HG03066 (cell line): ENCODE measurements around the gene CEP85.
"Not testable (repeated sequence)": the region's sequence is repeated elsewhere in the genome, so short reads cannot be mapped to it uniquely, and the experiment has no call there.

Source experiments
- ATAC-seq: cut with Tn5 transposase; IDR thresholded peaks from one replicate; pipeline ENCODE4 v1.9.1; 2021; ENCODE audit warnings: low read depth; ENCODE audit not compliant: unreplicated experiment

CEP85 gene

GRCh38 chr1:26289158-26290059 is 55.4 kb downstream of the CEP85 start:
- ATAC-seq, result no peak

DNA sequence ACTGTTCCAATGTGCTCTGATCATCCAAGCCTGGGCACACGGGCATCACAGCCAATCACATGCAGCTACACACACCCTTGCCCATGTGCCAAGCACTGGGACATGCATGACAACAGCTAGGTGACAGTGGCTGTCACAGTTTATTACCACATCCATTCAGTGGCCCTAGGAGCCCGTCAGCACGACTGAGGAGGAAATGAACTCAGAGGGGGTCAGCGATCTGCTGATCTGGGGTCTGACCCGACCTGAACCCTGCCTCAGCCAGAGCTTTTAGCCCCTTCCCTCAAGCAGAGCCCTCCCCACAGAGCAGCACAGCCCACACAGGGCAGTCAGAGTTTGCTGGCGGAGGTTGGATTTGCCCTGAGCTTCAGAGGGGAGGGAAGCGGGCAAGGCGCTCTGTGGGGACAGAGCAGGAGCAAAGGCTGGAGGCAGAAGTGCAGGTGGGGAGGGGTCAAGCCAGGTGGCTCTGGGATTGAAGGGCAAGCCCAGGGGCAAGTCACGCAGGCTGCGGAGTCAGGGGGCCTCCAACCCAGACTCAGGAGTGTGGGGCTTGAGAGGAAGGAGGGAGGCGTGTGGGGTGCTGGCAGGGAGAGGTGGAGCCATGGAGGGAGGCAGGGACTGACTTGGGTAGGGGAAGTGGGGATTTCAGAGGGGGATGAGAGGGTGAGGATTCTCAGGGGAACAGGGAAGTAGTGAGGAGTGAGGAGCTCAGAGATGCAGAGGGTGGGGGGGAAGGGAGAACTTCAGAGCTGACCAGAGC is 56.3 kb downstream of the CEP85 start:
- no peak for ATAC-seq

- no peak for ATAC-seq
Observed at GRCh38 chr1:26290882-26291261, 56.9 kb downstream of the CEP85 start.

DNA sequence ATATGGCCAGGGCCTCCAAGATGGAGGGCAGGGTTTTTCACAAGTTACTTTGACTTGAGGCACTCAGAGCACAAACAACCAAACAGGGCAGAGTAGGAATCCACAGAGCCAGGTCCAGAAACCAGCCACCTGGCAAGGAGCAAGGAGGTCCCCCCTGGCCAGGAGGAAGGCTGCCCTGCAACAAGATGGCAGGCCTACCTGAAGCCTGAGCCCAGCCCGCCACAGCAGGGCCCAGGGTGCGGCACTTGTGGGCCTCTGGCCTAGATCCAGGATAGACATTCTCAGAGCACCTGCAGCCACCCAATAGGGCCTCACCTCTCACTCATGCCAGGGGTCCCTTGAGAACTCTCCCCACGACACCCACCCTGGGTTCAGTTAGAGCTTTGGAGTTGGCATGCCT is 57.4 kb downstream of the CEP85 start:
- no peak for ATAC-seq

GRCh38 chr1:26291939-26292338 is 57.9 kb downstream of the CEP85 start:
- ATAC-seq, result no peak

GRCh38 chr1:26292735-26293134 is 58.7 kb downstream of the CEP85 start:
- ATAC-seq, result not testable (repeated sequence)

- no peak for ATAC-seq
Observed at GRCh38 chr1:26293911-26294463, 60.0 kb downstream of the CEP85 start.

- no peak for ATAC-seq
Observed at GRCh38 chr1:26295194-26296138, 61.5 kb downstream of the CEP85 start.

DNA sequence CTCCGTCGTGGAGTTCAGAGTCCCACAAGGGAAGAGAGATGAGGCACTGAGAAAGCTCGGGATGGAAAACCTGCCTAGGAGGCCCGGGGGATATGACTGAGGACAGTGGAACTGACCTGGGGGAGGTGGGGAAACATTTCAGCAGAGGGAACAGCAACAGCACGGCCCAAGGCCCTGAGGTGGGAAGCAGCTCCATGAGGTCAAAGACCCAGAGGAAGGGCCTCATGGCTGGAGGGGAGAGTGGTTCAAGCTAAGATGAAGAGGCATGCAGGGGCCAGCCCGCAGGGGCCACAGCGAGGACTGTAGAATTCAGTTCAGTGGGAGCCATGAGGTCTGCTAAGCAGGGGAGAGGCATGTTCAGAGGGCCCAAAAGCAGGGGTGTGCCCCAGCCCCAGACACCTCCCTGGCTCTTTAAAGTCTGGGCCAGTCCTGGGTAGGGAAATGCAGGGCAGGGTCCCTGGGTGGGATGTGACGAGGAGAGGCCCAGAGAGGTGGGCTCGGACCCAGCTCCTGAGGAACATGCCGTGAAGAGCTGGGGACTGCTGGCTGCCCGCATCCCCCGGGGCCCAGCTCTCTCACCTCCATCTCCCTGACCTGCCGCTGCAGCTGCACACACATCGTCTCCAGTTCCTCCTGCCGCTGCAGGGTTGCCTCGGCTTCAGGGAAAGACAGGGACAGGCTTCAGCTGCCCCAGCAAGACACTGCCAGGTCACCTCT is 62.5 kb downstream of the CEP85 start:
- ATAC-seq, result no peak

- ATAC-seq, result no peak
Observed at GRCh38 chr1:26297057-26297790, 63.2 kb downstream of the CEP85 start.

- ATAC-seq, result no peak
Observed at GRCh38 chr1:26297791-26298124, 63.8 kb downstream of the CEP85 start.

- no peak for ATAC-seq
Observed at GRCh38 chr1:26300578-26301275, 66.7 kb downstream of the CEP85 start.

- ATAC-seq, result no peak
Observed at GRCh38 chr1:26302733-26303405, 68.9 kb downstream of the CEP85 start.

DNA sequence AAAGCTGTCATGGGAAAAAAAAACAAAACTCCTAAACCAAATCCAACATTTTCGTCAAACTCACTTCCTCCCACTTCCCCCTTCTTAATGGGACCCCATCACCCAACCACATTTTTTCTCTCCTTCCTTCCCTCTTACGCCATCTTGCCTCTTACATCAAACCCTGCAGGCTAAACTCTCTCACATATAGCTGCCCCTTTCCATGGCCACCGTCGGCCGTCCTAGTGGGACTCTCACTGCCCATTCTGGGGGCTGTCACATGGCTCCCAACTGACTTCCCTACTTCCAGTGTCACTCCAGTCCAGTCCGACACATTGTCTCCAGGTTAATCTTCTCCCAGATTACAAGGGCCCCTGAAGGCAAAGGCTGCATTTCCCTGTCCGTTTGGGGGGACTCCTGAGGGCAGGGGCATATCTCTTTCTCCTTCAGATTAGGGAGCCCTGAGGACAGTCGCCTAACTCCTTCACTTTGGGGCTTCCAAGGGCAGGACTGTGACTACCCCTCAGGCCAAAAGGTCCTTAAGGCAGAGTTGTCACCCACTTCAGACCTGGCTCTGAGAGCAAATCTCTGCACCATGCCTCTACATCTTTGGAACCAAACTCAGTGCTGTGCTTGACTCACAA is 71.8 kb downstream of the CEP85 start:
- no peak for ATAC-seq

DNA sequence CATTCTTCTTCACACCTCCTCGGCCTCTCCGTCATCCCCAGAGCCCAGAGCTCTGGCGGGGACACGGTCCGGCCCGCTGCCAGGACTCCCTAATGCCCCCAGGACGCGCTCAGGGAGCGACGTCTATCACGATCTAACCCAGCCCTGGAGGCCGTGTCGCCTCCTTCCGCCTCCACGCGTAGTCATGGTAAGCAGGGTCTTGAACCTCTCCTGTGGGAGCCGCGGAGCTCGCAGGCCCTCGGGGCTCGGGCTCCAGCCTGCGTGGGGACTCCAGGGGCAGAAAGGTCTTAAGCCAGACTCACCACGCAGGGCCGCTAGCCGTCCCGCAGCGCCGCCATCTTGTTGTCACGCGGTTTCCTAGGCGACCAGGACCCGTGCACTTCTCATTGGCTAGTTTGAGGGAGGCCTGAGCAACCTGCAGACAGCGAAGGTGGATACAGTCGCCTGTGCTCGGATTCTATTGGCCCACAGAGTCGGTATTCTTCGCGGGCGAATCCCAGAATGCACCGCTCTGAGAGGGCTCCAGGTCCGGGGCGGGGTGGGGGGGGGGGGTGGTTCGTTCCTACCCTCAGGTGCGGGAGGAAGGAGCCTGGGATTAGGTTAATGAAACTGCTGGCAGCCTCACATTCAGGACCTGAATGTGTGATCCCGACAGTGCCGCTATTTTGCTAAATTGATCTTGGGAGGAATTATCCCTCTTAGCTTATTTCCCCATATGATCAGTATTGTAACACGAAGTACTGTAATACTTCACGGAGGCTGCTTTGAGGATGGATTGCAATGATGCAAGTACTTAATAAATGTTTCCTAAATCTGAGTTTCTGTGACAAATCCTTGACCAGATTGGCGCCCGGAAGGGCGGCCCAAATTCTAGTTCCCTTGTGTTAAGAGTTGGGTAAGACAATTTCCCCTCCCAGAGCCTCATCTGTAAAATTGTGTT is 72.6 kb downstream of the CEP85 start, which contains the start of gene UBXN11:
UBXN11 (minus strand) TSS at position 347 of the 940 bp plus-strand sequence. CDS start 3,753 bp downstream, outside the sequence.
- peak; percentile 99 for ATAC-seq

DNA sequence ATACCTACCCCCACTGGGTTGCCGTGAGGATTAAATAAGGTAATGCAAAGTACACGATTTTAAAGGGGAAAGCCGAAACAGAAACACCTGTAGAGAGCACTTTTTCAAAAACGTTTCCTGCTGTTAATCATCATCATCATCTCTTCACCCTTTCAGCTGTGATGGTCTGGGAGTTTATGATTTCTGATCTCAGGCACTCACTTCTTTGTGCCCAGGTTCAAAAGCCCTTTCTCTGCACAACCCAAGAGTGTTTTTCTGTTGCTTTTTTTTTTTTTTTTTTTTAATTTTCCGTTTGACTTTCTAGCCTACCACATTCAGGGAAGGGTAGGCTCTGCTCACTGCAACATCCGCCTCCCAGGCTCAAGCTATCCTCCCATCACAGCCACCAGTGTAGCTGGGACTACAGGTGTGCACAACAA is 73.4 kb downstream of the CEP85 start:
- ATAC-seq, result no peak
